Ramos (cell line): Measurements from ENCODE around the gene EEF1A2.

Experiments used
- in situ Hi-C: fragments of 300-500 bp; cut with MboI; formaldehyde crosslinking; loops from one replicate; pipeline ENCODE4 v1.14.3; 2022; ENCODE audit warnings: low sequenced_read_pairs; ENCODE audit not compliant: unreplicated experiment

Gene EEF1A2

DNA sequence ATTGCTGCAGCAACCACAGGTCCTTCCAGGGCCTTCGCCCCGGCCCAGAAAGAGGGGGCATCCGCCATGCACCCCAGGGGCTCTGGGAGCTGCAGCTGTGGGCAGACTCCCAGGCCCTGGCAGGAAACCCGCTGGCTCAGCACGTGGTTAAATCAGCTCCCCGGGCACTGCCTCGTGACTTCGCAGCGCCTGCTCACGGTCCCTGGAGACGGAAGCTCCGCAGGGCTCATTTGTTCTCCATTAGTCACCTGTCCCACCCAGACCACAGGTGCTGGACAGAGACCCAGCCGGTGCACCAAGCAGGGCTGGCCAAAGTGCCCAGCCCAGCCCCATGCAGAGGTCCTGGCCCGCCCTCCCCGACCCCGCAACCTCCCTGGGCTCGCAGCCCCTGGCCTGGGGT is 41.1 kb downstream of the EEF1A2 start:
- in situ Hi-C loops, result no loop called here

DNA sequence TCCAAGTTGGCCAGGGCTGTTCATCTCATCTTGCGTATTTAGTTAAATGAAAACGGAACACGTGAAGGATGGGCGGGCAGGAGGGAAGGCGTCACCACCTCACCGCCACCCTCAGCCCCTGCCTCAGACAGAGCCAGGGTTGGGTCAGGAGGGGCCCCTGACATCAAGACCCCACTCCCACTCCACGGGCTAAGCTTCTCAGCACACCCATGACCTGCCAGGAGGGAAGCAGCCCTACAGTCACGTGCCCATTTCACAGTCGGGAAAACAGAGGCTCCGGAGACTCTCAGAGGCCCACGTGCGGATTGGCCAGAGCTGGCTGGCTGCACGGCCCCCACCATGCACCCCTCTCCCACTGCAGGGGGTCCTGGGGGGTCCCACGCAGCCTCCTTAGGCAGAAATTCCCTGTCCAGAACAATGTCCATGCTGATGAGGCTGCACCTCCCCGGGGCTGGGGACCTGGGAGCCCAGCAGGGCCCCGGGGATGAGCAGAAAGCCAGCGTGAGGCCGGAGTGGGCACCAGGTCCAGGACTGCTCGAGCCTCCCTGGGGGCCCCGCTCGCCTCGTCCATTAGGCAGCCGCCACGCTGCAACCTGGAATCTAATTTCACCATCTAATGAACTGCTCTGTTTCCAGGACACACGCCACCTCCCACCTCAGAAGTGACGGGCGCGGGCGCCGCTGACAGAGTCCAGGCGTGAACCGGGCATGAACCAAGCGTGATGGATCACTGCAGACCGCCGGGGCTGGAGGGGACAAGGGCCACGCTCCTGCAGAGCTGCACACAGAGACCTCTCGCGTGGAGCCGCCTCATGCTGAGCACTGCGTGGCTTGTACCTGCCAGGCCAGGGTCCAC is 42.2 kb downstream of the EEF1A2 start:
- in situ Hi-C loops, result no loop called here

DNA sequence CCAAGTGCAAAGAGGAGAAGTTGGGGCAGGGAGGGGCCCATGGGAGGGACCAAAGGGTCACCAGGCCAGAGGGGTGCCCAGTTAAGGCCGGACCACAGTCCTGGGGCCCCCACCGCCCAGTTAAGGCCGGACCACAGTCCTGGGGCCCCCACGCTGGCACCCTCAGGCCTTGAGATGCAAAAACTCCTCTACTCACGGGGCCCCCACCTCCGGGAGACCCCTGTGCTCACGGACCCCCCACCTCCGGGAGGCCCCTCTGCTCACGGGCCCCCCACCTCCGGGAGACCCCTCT is 43.4 kb downstream of the EEF1A2 start:
- in situ Hi-C loops, result no loop called here

DNA sequence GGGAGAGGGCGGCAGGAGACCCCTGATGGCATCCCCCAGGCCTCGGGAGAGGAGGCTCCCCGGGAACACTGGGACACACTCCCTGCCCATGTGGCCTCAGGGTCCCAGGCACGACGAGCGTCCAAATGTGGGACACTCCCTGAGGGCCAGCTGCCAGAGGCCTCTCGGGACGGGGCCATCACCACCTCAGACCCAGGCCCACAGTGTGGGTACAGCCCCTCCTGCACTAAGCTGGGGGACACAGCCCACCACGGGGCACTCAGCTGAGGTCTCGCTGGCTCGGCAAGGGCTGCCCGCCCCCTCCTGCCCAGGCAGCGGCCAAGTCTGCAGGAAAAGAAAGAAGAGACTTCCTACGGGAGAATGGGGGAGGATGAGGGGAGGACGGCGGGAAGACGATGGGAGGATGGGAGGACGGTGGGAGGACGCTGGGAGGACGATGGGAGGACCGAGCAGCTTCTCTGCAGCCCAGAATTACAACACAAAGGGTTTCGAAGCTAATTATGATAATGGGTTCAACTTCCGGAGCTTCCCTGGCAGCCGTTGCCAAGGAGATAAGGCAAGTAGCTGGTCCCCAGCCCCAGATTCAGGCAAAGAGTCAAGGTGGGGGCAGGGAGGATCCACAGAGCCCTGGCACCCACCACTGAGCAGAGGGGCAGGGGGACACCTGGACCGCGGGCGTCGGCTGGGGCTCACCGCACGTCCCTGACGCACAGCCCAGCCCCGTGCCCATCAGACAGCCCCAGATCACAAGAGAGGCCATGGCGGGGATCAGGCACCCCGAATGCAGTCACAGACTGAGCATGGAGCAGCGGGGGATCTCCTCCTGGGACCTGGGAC is 43.9 kb downstream of the EEF1A2 start:
- in situ Hi-C loops, result no loop called here

DNA sequence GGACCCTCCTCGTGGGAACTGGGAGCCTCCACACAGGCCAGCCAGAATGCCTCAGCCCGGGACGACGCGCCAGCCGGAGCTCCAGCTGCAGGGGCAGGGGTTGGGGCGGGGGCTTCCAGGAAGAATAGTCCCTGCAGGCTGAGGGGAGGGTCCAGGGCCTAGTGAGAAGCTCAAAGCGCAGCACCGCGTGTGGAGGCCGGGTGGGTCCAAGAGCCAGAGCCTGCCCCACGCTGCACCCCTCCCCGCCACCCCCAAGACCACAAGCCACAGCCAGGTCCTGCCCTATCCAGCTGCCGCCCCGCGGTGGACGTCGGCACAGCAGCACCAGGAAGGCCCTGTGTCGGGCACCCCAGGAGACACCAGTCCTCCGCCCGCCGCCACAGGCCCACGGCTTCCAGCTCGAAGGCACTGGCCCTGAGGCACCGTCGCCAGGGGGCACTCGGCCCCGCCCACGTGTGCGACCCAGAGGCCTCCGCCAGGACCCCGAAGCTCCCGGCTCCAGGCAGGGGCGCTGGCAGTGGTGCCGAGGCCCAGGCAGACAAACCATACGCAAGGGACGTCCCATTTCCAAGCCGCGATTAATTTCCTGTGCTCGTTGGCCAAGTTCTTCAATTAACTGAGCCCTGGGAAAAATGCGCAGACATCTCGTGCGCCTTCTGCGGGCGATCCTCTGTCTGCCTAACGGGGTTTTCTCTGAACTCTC is 45.9 kb downstream of the EEF1A2 start:
- in situ Hi-C loops, result no loop called here

DNA sequence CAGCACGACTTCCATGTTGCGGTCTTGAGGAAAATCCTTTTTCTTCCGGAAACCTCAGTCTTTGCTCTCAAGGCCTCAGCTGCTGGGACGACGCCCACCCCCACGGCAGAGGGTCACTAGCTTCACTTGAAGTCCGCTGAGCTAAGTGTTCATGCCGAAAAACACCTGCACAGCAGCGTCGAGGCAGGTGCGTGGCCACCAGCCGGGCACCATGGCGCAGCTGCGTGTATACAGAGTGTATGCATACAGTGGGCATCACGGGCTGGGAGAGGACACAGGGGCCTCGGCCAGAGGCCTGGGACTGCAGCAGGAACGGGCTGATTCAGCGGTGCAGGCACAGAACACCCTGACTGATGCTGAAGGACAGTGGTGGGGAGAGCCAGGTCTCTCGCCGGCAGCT is 46.5 kb downstream of the EEF1A2 start:
- in situ Hi-C loops, result no loop called here

DNA sequence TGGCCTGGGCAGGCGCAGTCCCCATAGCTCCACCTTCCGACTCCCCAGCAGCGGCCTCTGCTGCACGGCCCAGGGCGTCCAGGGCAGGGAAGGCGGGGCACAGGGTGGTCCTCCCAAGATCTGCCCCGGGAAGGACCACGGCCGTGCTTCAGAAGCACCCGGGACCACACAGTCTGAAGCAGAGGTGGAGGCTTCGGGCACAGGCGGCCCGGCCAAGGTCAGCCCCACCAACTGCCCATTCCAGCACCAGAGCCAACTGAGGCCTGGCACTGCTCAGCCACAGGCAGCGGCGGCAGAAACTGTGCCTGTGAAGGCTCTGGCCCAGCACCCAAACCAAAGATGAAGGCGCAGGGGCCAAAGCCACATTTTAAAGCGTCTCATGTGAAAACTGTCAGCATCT is 47.1 kb downstream of the EEF1A2 start:
- in situ Hi-C loops, result no loop called here

DNA sequence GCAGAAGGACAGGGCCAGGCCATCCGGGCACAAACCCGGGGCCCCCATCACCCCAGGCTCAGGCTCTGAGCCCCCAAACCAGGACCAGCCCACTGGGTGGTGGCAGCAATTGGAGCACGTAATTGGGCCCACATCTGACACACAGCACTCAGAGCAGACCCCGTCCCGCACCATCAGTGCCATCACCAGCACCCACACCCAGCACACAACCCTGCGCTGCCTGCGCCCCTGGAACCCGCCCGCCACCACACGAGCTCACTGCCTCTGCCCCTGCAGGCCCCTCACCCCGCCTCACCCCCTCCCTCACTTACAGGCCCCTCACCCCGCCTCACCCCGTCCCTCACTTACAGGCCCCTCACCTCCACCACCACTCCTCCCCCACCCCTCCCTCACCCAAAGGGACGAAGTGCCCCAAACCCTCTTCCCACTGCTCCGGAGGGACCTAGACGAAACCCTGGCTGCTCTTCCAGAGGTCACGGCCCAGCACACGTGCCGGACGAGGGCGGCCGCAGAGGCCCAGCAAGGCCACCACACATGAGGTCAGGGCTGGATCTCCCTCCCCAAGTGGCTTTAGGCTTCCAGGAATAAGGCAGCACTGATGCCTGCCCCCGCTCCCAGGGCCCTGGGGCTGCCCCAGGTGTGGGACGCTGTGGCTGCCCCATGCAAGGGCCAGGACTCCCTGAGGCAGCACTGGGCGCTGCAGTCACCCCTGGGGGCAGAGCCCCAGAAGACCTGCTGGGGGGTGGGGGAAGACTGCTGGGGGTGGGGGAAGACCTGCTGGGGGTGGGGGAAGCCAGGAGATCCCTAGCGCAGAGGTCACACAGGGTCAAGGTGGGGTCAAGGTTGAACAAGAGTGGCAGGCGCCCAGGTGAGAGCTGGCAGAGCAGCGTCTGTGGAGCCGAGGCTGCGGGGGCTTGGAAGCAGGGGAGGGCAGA is 48.8 kb downstream of the EEF1A2 start:
- in situ Hi-C loops, result no loop called here

DNA sequence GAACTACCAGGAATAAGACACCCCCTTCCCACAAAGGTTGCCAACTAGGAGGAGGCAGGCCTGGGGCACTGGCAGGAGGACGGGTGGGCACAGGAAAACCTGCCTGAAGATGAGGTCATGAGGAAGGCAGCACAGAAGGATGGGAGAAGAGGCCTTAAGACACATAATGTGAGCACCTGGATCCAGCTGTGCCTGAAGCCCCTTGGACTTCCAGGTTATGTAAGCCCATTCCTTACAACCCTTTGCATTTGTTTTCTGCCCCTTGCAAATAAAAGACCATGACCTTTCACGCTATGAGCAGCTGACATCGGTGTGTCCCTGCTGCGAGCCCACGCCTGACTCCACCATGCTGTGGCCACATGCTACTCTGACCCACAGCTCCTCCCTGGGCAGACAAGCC is 49.9 kb downstream of the EEF1A2 start:
- in situ Hi-C loops, result no loop called here

DNA sequence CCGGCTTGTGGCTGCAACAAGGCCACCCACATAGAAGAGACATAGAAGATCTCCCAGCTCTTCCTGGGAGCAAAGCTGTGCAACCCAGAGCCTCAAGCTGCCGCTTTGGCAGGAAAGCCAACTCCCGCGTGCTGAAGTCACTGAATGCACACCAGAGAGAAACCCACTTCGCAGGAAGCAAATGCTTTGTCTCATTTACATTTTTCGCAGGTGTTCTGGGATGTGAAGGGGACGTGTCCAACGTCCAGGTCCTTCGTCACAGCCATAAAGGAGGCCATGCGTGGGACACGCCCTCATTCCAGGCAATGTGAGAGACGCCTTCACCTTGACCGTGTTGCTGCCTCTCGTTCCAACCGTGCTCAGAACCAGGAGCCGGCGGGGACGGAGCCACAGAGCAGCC is 50.9 kb downstream of the EEF1A2 start:
- in situ Hi-C loops, result no loop called here

DNA sequence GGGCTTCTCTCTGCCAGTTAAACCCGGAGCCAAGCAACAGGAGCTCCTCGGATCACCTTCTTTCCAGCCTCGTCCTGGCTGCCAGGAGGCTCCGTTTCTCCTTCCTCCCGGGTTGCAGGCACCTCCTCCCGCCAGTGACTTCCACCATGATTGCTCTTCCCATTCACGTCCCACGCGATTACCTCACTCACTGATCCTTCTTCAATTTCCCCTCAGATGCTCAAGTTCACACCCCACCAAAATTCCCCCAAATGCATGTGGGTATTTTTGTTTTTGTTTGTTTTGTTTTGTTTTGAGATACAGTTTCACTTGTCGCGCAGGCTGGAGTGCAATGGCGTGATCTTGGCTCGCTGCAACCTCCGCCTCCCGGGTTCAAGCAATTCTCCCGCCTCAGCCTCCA is 51.6 kb downstream of the EEF1A2 start:
- in situ Hi-C loops, result no loop called here

DNA sequence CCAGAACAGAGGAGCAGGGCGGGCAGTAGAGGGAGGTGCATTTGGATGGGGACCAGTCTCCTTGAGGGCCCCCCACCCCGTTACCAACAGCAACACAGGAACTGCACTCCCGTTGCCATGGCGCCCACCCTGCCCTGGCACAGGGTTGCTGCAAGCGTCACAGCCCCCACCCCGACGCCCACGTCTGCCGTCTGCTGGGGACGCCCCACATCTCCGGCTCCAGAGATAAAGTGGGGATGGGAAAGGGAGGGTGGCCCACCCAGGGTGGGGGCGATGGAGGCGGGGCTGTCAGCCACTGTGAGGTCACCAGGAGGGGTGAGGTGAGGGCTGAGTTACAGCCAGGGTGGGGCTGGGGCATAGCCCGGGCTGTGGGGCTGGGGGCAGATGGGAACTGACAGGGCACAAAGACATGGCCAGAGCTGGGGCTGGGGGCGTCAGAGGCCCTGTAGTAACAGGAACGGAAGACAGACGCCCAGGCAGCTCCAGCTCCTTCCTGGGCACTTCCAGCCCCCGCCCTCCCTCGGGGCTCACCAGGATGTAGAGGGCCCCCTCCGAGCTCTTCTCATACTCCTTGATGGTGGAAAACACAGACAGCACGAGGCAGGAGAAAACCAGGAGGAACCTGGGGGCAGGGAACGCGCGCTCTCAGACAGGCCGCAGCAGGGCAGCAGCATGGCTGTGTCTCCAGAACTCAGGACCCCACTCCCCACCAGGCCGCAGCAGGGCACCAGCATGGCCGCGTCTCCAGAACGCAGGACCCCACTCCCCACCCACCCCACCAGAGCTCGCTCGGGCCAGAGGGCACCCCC is 52.5 kb downstream of the EEF1A2 start:
- in situ Hi-C loops, result no loop called here

DNA sequence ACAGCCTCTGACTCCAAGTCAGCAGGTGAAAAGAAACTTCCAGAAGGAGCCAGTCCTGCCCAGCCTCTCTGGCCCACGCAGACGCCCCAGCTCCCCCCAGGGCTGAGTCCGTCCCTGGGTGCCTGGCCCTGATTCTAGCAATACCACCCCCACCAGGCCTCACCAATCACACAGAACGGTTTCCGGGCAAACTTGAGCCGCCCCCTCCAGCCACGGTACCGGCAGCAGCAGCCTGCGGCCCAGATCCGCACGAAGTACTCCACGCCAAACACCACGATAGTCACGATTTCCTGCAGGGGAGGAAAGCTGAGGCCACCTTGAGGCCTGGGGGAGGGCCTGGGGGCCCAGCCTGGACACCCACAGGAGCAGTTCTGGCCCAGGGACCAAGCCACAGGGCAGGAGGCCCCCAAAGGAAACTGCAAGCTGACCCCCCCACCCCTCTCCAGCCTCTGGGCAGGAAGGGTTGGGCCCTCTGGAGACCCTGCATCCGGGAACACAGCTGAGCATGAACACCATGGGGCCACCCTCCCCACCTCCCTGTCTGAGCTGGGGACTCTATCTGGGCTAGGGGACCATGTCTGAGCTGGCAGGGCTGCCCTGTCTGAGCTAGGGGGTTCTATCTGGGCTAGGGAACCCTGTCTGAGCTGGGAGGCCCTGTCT is 53.7 kb downstream of the EEF1A2 start:
- in situ Hi-C loops, result no loop called here

DNA sequence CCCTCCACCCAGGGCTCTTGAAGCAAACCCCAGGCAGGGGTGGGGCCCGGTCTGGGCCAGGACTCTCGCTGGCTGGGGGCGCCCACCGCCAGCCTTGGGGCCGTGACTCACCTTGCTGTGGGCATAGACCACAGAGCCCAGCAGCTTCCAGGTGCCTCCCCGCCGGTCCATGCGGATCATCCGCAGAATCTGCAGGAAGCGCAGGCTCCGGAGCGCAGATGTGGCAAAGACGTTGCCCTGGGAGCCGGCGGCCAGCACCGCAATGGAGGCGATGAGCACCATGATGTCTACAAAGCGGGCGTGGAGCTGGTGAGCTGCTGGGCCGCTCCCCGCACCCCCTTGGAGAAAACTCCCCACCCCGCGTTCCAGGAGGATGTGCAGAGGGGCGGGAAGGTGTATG is 54.3 kb downstream of the EEF1A2 start:
- in situ Hi-C loops, result no loop called here

DNA sequence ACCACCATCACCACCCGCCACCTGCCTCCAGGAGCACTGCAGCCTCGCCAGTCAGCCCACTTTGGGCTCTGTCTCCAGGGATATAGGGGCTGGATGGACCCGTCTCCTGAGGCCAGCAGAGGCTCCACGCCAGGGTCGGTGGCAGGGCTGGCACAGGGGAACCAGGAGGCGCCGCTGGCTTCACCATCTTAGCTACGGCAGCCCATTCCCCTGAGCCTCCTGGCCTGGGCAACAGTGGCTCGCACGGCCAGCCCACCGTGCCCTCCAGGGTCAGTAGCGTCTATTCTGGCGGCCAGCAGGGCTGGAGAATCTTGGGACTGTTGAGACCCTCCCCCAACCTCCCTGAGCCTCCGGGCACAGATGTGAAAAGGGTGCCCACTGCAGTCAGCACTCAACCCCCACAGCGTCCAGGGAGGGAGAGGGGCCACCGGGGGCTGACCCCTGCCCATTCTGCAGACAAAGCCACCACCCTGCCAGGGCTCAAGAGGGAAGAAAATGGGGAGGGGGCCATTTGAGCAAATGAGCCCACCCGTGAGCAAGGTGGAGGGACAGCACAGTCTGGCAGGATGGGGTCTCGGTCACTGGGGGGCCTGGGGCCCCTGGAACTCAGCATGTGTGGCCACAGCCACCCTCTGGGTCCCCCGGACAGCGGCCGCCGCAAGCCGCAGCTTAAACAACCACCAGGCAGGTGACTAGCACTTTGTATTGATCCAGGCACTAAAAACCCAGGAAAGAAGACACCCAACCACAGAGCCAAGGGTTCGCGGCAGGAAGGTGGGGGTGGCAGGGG is 55.1 kb downstream of the EEF1A2 start:
- in situ Hi-C loops, result no loop called here

DNA sequence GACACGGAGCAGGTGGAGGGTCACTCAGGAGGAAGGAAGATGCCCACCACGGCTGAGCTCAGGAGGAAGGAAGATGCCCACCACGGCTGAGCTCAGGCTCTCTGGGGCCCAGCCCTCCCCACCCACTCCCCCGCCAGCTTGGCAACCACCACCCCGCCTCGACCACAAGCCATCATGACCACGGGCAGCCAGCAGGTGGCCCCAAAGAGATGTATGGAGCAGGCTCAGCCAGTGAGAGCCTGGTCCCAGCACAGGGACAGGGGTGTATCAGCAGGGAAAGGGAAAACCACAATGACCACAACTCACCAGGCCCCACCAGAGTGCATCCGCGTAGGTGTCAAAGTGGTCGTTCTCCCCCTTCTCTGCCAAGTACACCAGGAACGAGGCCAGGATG is 56.8 kb downstream of the EEF1A2 start:
- in situ Hi-C loops, result no loop called here

DNA sequence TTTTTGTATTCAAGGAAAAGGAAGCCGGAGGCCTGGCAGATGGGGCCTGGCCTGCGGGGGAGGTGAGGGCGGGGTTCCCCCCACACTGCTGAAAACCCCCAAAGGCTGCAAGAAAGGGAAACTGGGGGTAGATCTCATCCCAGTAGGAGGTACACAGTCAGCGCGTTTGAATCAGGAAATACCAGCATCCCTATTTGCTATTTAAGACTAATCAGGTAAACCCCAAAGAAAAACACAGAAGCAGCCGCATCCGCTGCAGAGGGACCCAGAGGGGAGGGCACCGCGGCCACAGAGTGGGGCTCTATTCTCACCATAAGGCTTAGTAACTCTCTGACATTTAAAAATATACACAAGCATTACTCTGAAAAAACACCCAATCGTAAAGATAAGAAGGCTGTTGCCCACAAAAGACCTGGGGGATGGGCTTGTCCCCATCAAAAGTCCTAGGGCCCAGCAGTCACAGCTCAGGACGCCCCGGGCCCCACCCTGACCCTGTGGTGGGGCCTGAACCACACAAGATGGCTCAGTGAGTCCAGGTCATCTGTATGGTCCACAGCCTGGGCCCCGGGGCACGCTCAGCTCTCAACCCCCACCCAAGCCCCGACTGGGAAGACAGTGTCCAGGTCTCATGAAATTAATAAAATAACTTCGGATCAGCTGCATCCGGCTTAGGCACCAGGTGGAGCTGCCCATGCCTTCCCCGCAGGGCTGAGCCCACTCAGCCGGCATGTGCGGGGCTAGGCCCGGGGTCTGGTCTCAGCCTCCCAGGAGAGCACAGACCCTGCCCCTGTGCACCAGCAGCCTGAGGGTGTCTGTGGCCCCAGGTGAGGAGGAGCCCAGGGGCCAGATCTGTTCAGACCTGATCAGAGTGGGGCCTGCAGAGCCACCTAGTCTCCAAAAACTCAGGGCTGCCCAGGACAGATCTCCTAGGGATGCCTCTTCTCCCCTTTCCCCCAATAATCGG is 57.5 kb downstream of the EEF1A2 start:
- in situ Hi-C loops, result no loop called here
